ENCODE results near the gene CDK2AP2.

Gene CDK2AP2

GRCh38 chr11:67510023-67510345 lies 2.0 kb upstream of the CDK2AP2 start:
- TF ChIP-seq CTCF (IDR thresholded peaks at IDR 0.05; ENCODE audit: low read depth, low read length, missing control alignments): no peak
- no peak for DNase-seq (ENCODE audit: extremely low read depth, low read depth)
- H3K4me3 ChIP-seq (replicated peaks; ENCODE audit: low read depth, low read length): no peak overlapping the region

GRCh38 chr11:67508486-67509121 lies 642 bp upstream of the CDK2AP2 start:
- peak overlapping the region; percentile 65 for H3K4me3 ChIP-seq (replicated peaks; ENCODE audit: low read depth, low read length)
- DNase-seq (ENCODE audit: extremely low read depth, low read depth): peak; percentile 77
- TF ChIP-seq CTCF (IDR thresholded peaks at IDR 0.05; ENCODE audit: low read depth, low read length, missing control alignments): no peak

GRCh38 chr11:67507242-67507863 lies 609 bp downstream of the CDK2AP2 start:
- H3K4me3 ChIP-seq (replicated peaks; ENCODE audit: low read depth, low read length): peak overlapping the region; percentile 65
- DNase-seq (ENCODE audit: extremely low read depth, low read depth): peak; percentile 51
- no peak for TF ChIP-seq CTCF (IDR thresholded peaks at IDR 0.05; ENCODE audit: low read depth, low read length, missing control alignments)

GRCh38 chr11:67506426-67507051 lies 1.4 kb downstream of the CDK2AP2 start:
- H3K4me3 ChIP-seq (replicated peaks; ENCODE audit: low read depth, low read length): peak overlapping the region; percentile 65
- TF ChIP-seq CTCF (IDR thresholded peaks at IDR 0.05; ENCODE audit: low read depth, low read length, missing control alignments): no peak
- DNase-seq (ENCODE audit: extremely low read depth, low read depth): no peak

- TF ChIP-seq CTCF (IDR thresholded peaks at IDR 0.05; ENCODE audit: low read depth, low read length, missing control alignments): peak; percentile 98
- DNase-seq (ENCODE audit: extremely low read depth, low read depth): peak; percentile 70
- H3K4me3 ChIP-seq (replicated peaks; ENCODE audit: low read depth, low read length): peak overlapping the region; percentile 71
These were observed 2.2 kb downstream of the CDK2AP2 start for GRCh38 chr11:67505605-67506396.

- TF ChIP-seq CTCF (IDR thresholded peaks at IDR 0.05; ENCODE audit: low read depth, low read length, missing control alignments): no peak
- DNase-seq (ENCODE audit: extremely low read depth, low read depth): no peak
- H3K4me3 ChIP-seq (replicated peaks; ENCODE audit: low read depth, low read length): peak within 1 kb of the TSS; percentile 71
These were observed 2.9 kb downstream of the CDK2AP2 start, which contains the start of gene PITPNM1 for GRCh38 chr11:67504950-67505581. PITPNM1 (minus strand) TSS chr11:67505363; CDS start chr11:67504180, 1,183 bp downstream.
